NCI-H187 treated with DMSO at 0.1 percent for 48 hours (cell line): ENCODE measurements around the gene SEZ6L.
A peak's percentile ranks its signal among the peaks of the same experiment; 100 is the strongest.

Source experiments
- DNase-seq: peaks from one replicate; lab custom pipeline; 2025; lab: John Stamatoyannopoulos, UW

SEZ6L gene

DNA sequence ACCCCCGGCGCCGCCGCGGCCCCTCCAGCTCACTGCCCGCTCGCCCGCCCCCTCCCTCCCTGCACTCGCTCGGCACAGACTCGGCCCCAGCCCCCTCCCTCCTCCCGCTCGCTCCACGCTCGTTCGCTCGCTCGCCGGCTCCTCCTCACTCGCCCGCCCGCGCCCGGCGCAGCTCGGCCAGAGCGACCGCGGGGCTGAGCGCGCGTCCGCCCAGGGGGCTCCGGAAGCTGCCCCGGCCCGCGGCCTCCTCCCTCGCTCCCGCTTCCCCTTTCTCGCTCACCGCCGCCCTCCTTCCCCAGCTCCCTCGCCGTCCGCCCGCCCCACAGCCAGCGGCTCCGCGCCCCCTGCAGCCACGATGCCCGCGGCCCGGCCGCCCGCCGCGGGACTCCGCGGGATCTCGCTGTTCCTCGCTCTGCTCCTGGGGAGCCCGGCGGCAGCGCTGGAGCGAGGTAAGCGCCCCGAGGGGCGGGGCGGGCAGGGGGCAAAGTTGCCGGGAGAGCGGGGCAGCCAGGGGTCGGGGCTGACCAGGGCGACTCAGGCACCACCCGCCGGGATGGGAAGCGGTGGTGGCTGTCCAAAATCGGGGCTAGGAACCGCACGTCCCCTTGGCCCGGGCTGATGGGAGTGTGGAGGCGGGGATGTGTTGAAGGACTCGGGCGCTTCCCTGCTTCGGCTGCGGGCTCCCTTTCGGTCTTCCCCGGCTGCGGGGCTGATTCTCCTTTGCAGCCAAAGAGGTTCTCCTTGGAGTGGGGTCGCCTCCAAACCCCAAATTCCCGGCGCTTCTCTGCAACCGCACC, at the start of gene SEZ6L:
TSS of gene SEZ6L (plus strand) at position 148 of the 797 bp plus-strand sequence. CDS start at position 356, 208 bp downstream.
- DNase-seq, result no peak

DNA sequence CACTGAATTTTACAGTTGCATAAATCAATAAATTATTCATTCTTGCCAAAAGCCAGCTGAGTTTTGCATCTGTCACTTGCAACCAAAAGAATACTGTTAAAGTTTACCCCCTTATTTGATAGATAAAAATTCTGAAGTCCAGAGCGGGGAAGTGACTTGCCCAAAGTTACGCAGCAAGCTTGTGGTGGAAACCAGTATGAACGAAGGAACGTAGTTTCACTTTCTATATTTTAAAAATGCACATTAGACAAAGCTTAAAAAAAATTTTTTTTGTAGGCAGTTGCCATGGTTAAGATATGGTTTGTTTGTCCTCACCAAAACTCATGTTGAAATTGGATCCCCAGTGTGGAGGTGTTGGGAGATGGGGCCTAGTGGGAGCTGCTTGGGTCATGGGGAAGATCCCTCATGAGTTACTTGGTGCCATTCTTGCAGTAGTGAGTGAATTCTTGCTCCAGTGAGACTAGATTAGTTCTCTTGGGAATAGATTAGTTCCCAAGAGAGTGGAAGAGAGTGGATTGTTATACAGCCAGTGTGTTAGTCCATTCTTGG, 46.3 kb upstream of the SEZ6L start:
- DNase-seq, result no peak

DNA sequence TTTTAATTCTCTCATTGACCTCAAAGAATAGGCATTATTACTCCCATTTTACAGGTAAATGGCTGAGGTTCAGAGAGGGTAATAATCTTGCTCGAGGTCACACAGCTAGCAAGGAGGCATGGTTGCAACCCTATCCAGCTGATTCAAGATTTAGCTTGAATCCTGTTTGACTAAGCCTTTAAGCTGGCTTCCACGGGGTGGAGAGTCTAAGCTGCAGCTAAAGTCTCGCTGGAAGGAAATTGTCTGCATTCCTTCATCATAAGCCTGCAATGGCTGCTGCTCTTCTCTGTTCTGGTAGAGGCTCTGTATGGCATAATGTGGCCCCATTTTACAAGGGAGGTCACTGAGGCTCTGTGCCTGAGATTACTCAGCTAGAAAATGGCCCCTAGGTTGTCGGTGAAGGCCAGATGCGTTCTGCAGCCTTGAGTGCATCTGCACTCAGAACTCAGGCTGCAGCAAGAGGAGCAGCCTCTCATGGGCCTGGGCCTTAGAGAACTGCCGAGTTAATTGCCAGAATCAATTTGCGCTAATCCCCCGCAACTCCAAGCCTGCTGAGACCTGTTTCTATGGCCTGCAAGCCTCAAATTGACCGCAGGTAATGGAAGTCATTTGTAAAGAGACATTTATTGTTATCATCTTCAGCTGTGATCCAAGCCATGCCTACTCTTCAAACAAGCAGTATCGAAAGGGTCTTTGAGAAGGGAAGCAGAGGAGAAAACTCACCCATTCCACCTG, 44.1 kb upstream of the SEZ6L start:
- peak; percentile 22 for DNase-seq

DNA sequence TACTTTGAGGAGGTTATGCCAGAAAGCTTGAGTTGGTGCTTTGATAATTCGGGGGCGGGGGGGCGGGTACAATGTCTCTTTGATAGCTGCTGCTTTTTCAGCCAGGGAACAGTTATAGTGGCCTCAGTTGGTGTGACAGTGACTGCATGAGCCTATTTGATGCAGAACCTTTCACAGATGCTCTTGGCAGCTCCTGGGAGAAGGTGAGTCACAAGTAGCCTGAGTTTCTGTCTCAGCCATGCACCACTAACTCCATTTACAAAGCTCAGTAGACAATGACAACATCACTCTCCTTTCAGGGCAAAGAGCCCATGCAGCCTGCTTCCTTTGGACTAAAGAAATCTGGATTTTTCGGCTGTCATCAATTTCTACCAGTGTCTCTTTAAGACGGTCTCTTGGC, 42.1 kb upstream of the SEZ6L start:
- DNase-seq, result no peak

DNA sequence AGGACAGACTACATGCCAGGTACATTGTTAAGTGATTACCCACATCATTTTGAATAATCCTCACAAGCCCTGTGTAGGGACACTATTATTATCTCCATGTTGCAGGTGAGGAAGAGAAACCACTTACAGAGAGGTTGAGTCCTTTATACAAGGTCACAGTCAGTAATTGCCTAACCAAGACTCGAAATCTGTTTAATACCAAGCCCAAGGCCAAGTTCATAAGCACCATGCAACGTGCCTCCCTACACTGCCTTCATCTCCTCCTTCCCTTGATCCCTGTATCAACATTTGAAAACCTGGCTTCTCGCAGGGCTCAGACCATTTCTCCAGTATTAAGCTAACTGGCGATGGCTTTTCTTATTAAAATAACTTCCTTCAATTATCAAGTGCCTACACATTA, 41.7 kb upstream of the SEZ6L start:
- no peak for DNase-seq

DNA sequence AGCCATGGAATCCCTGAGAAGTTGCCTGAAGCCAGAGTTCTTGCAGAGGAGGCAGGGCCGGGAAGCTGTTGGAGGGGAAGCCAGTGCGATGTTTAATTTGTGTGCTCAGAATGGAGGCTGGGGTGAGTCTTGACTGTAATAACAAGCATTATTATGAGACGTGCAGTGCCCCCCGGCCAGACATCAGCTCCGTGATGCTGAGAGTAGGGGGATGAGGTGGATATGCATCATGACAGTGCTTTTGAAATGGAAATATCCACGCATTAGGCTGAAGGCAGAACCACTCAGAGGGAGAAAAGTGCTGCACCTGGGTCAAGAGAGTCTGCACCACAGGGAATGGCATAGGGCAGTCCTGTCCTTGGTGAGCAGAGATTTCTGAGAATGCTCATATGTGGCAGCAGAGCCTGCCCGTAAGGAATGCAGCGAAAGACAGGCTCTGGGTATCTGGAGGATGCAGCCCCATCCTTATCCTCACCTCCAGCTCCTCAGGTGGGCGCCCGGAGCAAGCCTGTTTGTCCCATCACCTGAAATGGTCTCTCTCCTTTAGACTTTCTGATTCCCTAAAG, 37.6 kb upstream of the SEZ6L start:
- no peak for DNase-seq

DNA sequence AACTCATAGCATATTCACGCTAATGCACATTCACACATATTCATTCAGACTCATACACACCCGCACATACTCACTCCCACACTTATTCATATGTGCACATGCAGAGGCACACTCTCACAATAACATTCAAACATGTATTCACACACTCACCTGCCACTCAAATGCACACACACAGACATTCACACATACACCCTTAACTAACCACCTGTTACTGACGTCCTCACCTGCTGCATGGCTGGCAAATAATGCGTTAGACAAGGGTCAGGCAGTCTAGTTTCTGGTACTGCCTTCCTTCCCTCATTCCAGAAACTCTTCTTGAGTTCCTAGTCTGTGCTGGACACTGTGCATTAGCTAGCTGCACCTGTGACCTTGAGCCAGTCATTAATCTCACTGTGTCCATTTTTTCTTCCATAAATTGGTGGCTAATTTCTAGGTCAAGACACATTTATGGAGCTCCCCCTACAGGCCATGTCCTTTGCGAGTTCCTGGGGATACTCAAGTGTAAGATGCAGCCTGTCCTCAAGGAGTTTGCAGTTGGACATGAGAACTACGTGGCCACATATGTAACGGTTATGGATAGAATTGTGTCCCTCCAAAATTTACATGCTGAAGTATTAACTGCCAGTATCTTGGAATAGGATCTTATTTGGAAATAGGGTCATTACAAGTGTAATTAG, 34.5 kb upstream of the SEZ6L start:
- no peak for DNase-seq

DNA sequence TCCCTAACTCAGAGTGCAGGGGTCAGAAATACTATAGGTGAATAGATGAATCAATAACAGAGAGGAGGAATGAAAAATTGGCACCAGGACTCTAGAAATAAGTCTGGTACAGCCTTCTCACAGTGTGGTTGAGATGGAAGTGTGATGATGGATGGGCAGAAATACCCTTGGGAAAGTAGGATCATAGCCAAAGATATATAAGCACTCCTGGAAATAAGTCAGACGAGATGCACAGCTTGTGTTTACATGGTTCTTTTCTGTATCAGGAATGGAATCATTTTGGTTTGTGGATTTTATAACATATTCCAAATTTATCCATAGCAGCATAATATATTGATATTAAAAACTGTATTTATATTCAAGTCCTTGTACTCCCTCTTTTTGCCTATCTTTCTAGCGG, 33.5 kb upstream of the SEZ6L start:
- DNase-seq, result no peak

DNA sequence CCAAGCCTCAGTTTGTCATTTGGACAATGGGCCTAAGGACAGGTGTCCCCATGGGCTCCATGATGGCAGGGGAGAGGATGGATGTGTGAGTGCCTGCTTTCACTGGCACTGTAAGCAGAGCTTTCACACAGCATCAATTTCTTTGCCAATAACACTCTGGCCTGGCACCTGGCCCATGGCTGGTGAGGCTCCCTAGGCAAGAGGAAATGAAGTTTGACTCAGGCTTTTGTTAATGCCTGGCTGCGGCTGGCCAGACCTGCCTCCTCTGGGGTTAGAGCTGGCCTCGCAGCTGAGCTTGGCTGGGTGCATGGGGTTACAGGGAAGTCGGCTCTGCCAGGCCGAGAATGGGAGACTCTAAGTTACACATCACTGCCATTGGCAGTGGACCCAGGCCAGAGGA, 30.0 kb upstream of the SEZ6L start:
- no peak for DNase-seq

DNA sequence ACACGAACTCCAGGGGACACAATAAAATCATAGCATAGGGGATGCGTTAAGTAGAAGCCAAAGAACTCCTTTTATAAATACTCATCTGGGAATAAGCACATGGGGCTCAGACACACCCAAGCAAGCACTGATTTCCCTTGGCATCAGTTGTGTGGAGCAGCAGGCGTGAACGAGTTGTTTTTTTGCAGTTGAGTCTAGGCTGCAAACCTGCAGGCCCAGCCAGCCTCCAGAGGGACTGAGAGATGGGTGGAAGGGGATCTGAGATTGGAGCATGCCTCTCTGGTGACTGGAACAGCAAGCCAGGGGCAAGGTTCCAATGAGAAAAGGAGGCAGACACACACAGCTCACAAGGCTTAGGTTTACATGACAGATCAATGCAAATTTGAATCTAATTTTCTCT, 27.4 kb upstream of the SEZ6L start:
- no peak for DNase-seq

DNA sequence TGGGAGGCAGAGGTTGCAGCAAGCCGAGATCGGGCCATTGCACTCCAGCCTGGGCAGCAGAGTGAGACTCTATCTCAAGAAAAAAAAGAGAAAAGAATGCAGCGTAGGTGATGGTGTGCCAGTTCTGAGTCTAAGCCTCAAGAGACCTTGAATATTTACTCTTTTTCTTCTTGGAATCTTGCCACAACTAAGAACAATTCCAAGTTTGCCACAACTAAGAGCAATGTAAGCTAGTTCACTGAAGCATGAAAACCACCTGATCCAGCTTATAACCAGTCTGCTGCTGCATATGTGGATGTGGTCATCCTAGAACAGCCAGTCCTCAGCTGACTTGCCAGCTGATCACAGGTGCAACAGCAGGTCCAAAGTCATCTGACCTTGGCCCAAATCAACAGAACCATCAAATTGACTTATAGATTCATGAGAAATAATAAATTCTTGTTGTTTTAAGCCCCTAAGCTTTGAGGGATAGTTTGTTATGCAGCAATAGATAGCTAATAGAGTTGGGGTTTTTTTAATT, 25.4 kb upstream of the SEZ6L start:
- DNase-seq, result no peak

DNA sequence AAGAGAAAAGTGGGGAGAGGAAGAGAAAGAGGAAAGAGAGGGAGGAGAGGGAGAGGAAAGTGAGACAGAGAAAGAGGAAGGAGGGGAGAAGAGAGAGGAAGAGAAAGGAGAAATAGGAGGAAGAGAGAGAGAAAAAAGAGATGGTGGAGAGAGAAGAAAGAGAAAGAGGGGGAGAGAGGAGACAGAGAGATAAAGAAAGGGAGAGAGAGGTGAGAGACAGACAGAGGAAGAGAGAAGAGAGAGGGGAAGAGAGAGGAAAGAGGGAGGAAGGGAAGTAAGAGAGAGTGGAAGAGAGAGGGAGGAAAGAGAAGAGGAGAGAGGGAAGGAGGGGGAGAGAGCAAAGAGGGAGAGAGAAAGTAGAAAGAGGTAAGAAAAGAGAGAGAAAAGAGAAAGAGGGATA, 9.4 kb upstream of the SEZ6L start:
- no peak for DNase-seq

DNA sequence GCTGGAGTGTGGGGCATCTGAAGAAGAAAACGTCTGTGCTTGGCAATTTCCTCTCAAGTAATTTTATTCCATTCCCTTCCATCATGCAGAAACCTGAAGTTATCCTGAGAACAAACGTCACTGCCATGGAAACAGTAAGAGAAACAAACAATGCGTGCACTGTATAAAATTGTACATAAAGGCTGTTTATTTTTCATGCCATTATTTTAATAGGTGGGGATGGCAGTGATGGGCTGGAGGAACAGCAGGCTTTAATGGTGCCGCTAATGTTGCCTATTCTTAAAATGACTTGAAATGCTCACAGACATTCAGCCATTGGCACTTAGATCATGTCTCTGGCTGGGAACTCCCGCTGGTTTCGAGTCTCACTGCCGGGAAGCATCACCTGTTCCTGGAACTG, 7.5 kb upstream of the SEZ6L start:
- no peak for DNase-seq

DNA sequence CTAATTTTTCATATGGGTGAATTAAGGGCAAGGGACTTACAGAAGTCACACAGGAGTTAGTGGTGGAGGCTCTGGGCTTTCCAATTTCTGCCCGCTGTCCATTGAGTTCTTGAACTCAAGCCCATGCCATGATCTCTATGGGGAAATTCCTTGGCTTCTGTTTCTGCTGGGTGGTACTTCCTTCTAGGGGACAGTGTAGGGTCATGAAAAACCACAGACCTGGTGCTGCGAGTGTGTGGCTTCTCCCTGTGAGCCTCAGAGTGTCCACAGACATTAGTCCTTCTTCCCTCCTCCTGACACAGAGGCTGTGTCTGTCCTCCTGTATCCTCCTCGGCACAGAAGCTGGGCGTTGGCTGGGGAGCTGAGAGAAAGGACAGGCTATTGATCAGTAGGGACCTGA, 6.3 kb upstream of the SEZ6L start:
- no peak for DNase-seq

DNA sequence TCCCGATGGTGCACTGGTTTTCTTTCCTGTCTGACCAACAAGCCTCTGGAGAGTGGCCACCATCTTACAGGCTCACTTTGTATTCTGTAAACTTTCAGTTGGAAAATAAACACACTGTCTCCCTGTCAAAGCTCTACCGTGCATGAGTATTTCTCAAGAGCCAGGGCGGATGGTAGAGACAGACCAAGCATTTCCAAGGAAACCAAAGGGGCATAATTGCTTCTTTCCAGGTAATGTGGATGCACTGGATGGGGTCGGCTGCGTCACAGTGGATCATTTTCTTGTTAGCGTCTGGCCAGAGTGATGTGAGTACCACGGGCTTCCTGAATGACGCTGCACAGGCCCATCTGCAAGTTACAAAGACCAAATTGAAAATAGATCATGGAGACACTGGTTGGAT, 5.1 kb upstream of the SEZ6L start:
- DNase-seq, result no peak

DNA sequence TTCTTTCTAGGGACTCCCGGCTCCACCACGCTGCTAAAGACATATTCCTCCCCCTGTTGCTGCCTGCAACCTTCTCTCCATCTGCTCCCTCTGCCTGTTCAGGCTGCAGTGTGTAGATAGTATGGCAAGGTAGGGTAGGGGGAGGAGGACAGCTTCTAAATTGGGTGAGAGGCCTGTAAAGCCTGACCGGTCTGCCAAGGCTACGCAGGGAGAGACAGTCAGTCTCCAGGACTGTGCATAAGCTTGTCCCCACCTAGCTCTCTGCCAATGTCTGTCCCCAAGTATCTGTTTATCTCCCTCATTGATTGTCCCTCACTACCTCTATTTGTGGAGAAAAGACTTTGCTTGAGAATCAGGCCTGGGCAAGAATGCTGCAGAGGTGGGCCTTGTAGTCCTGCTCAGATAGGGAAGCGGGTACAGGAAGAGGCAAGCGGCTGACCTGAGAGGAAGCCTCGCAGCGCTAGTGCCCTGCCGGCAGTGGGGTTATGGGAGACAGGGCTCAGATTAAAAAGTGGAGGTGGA, 871 bp upstream of the SEZ6L start:
- no peak for DNase-seq

DNA sequence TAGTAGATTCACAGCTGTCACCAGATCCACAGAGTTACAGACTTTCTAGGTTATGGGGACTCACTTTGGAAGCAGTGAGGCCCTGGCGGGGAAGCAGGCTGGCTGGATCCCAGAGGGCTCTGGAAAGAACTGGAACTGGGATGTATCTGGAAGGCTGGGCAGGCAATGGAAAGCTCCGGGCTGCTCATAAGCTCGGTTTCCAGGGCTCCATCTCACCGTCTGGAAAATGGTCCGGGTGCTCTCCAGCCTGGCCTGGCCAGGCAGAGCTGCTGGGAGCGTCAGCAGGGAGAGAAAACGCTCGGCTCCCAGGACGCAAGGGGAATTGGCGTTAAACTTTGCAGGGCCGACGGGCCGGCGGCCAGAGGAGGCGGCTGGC, 335 bp upstream of the SEZ6L start:
- no peak for DNase-seq

DNA sequence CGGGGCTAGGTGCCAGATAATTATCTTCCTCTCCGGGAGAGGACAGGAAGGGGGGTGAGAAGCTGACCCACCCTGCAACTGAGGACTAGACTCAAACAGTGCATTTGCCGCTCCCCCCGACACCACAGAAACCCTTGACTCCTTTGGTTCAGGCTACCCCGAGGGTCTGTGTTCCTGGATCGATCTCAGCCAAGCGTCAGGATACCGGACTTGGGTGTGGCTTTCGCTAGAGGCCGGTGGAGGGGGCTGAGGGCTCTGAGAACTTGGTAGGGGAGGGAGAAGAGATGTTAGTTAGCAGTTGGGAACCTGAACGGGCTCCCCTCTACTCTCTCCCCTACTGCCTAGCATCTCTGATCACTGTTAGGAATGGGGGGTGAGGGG, 840 bp downstream of the SEZ6L start:
- DNase-seq, result no peak

DNA sequence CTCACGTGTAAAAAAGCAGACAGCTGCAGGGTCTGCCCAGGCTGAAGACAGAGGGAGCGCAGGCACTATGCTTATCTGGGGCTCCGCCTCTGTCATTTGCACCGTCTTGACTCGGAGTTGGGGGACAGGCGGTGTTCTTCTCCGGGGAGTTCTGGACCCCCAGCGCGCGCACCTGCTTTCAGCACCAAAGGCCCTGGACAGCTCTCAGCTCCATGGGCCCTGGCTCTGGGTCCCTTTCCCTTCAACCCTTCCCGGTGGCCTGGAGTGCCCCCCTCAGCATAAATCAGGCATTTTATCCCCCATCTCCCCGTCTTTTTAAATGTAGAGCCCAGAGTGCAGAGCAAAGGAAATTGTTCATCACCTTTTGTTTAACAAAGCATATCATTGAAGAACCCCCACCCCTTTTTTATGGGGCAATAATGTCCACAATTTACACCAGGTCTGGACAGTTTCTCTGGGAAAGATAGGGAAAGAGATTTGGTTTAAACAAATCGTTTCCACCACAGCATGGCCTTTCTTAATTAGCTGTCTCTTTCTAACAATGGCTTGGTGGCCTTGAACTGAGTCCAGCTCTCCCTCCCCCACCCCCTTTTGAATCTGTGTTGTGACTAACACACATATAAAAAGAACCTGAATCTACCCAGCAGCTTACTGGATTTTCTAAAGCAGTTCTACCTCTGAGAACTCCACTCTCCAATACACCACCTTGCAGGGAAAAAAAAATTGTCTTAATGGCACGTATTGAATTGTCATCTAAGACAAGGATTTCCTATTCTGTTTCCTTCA, 1.7 kb downstream of the SEZ6L start:
- no peak for DNase-seq

DNA sequence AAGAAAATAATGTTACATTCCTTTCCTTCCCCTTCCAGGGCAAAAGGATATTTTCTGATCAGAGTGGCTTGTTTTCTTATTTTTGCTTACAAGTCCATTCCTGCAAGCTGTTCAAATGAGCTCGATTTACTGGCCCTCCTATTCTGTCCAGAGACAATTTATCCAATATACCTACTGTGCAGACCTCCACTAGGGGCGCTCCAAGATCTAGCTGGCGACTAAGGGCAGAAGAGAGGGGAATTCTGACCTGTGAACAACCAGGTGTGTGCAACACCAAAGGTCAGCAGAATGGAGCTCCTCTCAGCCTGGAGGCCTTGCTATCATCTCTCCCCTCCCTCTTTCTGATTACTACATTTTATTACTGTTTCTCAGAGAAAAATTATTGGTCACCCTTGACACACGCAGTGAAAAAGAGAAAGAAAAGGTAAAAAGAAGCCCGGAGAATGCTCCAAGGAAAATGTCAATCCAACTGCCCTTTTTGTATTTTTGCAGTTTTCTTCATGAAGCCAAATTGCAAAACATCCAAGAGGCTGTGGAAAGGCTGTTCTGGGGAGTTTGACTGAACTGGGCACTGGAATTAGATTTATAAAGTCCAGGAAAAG, 3.2 kb downstream of the SEZ6L start:
- DNase-seq, result no peak

DNA sequence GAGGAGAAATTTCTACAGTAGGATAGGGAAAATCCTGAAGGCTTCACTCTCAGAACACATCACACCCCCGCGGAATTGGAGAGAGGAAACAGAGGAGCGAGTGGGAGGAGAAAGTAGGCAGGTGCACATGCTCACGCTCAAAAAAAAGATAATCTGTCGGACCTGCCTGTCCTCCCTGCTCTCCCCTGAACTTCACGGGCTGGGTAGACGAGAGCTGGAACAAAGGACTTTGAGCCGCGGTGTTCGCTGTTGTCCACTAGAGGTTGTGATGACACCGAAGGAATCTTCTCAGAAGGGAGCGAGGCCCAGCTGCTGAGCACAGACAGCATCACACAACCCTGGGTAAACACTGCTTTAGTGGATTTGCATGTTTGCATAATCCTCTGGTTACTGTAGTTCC, 5.0 kb downstream of the SEZ6L start:
- DNase-seq, result no peak
